HepG2 (cell line): ENCODE results near the gene ETHE1. TPM values are rescaled to one million over a fixed set of nuclear protein-coding genes. Genes with fewer than 3 reads are reported as not detected.

ENCODE experiments used
- HNRNPK ChIP-seq: fragments of 200-400 bp; formaldehyde crosslinking; IDR thresholded peaks from 2 replicates; pipeline ENCODE4 v1.6.1; 2018; ENCODE audit warnings: low read length, low read depth, moderate library complexity, mild to moderate bottlenecking; ENCODE audit not compliant: poor library complexity, severe bottlenecking
- MTF1 ChIP-seq: sonication (generic); formaldehyde crosslinking; IDR thresholded peaks from 2 replicates; pipeline ENCODE4 v1.5.0; 2020; ENCODE audit warnings: missing genetic modification reagents
- NFYB ChIP-seq: sonication (generic); formaldehyde crosslinking; IDR thresholded peaks from 2 replicates; pipeline ENCODE4 v1.4.0; 2020; ENCODE audit warnings: missing genetic modification reagents
- RORA ChIP-seq: sonication (generic); formaldehyde crosslinking; IDR thresholded peaks from 2 replicates; pipeline ENCODE4 v1.5.0; 2020; ENCODE audit warnings: mild to moderate bottlenecking, missing genetic modification reagents, moderate library complexity
- SUZ12 ChIP-seq: fragments of 150-350 bp; IDR thresholded peaks from 2 replicates; pipeline ENCODE4 v1.6.1; 2014; ENCODE audit warnings: low read depth, low read length
- ZC3H13 ChIP-seq: sonication (generic); formaldehyde crosslinking; IDR thresholded peaks from 2 replicates; pipeline ENCODE4 v1.8.1; 2023; ENCODE audit warnings: mild to moderate bottlenecking, missing genetic modification reagents, moderate library complexity
- ZNF501 ChIP-seq: sonication (generic); formaldehyde crosslinking; IDR thresholded peaks from 2 replicates; pipeline ENCODE4 v1.5.1; 2020; ENCODE audit warnings: mild to moderate bottlenecking, moderate library complexity, missing genetic modification reagents
- ZNF557 ChIP-seq: sonication (generic); formaldehyde crosslinking; IDR thresholded peaks from 2 replicates; pipeline ENCODE4 v1.4.0; 2020; ENCODE audit warnings: missing genetic modification reagents
- ZNF558 ChIP-seq: sonication (generic); formaldehyde crosslinking; IDR thresholded peaks from 2 replicates; pipeline ENCODE4 v1.9.0; 2022; ENCODE audit warnings: mild to moderate bottlenecking, missing genetic modification reagents, borderline replicate concordance
- ZNF589 ChIP-seq: sonication (generic); formaldehyde crosslinking; conservative IDR thresholded peaks from 2 replicates; pipeline ENCODE4 v1.8.0; 2022; ENCODE audit warnings: mild to moderate bottlenecking, moderate library complexity, missing genetic modification reagents
- ZNF766 ChIP-seq: sonication (generic); formaldehyde crosslinking; IDR thresholded peaks from 2 replicates; pipeline ENCODE4 v1.5.0; 2020; ENCODE audit warnings: missing genetic modification reagents, borderline replicate concordance
- ZNF782 ChIP-seq: sonication (generic); formaldehyde crosslinking; IDR thresholded peaks from 2 replicates; pipeline ENCODE4 v1.4.0; 2020; ENCODE audit warnings: missing genetic modification reagents, mild to moderate bottlenecking, borderline replicate concordance
- ZSCAN22 ChIP-seq: sonication (generic); formaldehyde crosslinking; IDR thresholded peaks from 2 replicates; pipeline ENCODE4 v1.4.0; 2020; ENCODE audit warnings: mild to moderate bottlenecking, missing genetic modification reagents
- polyA plus RNA-seq, 8 experiments: library from polyadenylated mRNA; depleted of rRNA in 3 of 8; stranded (reverse) in 7 of 8; unstranded in 1 of 8; fragments of >200 nt; fragmentation: Illumina TruSeq in 4 of 8; extraction: Trizol in 4 of 8; gene quantifications; 2 replicates each; pipeline versions ENCODE4 v1.2.1 to v1.2.3, GENCODE V29; 2011 to 2016; ENCODE audit warnings: low read depth in 4 of 8, missing spikeins in 1 of 8, mixed read lengths in 1 of 8; ENCODE audit not compliant: insufficient read depth in 1 of 8
- total RNA-seq, 5 experiments: library from RNA; depleted of rRNA; stranded (reverse); fragments of >200 nt; fragmentation: Illumina TruSeq; extraction: Trizol; gene quantifications; 2 replicates each; pipeline ENCODE4 v1.2.3, GENCODE V29; 2016; ENCODE audit warnings: low read depth in 1 of 5
- TF ChIP-seq, protein P1 (sequence below): sonication (generic); formaldehyde crosslinking; conservative IDR thresholded peaks from 2 replicates; pipeline ENCODE4 v1.8.0; 2022; ENCODE audit warnings: mild to moderate bottlenecking, moderate library complexity, missing genetic modification reagents
- TF ChIP-seq, protein P2 (sequence below): sonication (generic); formaldehyde crosslinking; IDR thresholded peaks from 2 replicates; pipeline ENCODE4 v1.4.0; 2020; ENCODE audit warnings: low read depth, missing genetic modification reagents
- TF ChIP-seq, protein P3 (sequence below): sonication (generic); formaldehyde crosslinking; IDR thresholded peaks from 2 replicates; pipeline ENCODE4 v1.4.0; 2020; ENCODE audit warnings: missing genetic modification reagents, mild to moderate bottlenecking, borderline replicate concordance
- TF ChIP-seq, protein P4 (sequence below): sonication (generic); formaldehyde crosslinking; IDR thresholded peaks from 2 replicates; pipeline ENCODE4 v1.4.0; 2020; ENCODE audit warnings: missing genetic modification reagents, borderline replicate concordance

The ETHE1 gene
- total and polyA plus RNA-seq, 2 of the 13 experiments (the other 11 are each of a cell fraction or from before 2014, with no cell fraction given): 32.5 to 58.4 TPM

DNA sequence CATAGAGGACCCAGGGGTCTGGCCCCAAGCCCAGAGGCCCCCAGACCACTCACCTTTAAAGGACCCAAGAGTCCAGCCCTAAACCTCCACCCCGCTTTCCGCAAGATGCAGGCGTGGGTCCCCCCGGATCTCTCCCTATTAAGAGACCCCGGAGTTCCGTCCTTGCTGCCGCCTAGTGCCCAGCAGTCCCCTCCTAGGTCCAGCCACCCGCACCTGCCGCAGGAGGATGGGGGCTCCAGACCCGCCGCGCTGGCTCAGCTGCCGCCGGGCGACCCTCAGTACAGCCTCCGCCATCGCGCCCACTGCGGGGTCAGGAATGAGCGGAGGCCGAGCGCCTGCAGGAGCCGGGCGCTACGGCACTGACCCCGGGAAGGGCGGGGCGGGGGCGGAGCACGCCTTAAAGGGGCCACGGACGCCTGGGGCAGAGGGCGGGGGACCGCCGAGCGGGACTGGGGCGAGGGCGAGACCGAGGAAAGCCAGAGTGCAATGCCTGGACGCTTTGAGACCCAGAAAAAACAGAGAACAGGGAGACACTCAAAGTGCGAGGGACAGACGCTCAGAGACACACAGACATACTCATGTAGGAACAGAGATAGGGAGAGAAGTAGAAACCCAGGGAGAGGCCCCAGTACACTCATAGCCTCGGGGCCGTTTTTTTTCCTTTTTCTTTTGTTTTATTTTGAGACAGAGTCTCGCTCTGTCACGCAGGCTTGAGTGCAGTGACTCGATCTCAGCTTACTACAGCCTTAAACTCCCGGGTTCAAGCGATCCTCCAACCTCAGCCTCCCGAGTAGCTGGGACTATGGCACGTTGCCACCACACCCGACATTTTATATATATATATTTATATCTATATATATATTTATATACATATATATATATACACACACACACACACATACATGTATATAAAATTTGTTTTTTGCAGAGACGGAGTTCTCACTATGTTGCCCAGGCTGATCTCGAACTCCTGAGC, at the start of gene ETHE1 (continued):
- TF ChIP-seq, protein P1, sequence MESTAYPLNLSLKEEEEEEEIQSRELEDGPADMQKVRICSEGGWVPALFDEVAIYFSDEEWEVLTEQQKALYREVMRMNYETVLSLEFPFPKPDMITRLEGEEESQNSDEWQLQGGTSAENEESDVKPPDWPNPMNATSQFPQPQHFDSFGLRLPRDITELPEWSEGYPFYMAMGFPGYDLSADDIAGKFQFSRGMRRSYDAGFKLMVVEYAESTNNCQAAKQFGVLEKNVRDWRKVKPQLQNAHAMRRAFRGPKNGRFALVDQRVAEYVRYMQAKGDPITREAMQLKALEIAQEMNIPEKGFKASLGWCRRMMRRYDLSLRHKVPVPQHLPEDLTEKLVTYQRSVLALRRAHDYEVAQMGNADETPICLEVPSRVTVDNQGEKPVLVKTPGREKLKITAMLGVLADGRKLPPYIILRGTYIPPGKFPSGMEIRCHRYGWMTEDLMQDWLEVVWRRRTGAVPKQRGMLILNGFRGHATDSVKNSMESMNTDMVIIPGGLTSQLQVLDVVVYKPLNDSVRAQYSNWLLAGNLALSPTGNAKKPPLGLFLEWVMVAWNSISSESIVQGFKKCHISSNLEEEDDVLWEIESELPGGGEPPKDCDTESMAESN (CRISPR knock-in tag): peak; percentile 87
- TF ChIP-seq SUZ12: no peak
- no peak for TF ChIP-seq ZNF557 (CRISPR knock-in tag)
- TF ChIP-seq, protein P2, sequence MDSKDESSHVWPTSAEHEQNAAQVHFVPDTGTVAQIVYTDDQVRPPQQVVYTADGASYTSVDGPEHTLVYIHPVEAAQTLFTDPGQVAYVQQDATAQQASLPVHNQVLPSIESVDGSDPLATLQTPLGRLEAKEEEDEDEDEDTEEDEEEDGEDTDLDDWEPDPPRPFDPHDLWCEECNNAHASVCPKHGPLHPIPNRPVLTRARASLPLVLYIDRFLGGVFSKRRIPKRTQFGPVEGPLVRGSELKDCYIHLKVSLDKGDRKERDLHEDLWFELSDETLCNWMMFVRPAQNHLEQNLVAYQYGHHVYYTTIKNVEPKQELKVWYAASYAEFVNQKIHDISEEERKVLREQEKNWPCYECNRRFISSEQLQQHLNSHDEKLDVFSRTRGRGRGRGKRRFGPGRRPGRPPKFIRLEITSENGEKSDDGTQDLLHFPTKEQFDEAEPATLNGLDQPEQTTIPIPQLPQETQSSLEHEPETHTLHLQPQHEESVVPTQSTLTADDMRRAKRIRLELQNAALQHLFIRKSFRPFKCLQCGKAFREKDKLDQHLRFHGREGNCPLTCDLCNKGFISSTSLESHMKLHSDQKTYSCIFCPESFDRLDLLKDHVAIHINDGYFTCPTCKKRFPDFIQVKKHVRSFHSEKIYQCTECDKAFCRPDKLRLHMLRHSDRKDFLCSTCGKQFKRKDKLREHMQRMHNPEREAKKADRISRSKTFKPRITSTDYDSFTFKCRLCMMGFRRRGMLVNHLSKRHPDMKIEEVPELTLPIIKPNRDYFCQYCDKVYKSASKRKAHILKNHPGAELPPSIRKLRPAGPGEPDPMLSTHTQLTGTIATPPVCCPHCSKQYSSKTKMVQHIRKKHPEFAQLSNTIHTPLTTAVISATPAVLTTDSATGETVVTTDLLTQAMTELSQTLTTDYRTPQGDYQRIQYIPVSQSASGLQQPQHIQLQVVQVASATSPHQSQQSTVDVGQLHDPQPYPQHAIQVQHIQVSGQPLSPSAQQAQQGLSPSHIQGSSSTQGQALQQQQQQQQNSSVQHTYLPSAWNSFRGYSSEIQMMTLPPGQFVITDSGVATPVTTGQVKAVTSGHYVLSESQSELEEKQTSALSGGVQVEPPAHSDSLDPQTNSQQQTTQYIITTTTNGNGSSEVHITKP: no peak
- peak; percentile 73; the same call in 1 of the 2 replicates for TF ChIP-seq ZC3H13
- TF ChIP-seq MTF1 (CRISPR knock-in tag): no peak
- TF ChIP-seq HNRNPK: no peak
- no peak; the same call in 1 of the 2 replicates for TF ChIP-seq ZNF558 (CRISPR knock-in tag)
- TF ChIP-seq, protein P3, sequence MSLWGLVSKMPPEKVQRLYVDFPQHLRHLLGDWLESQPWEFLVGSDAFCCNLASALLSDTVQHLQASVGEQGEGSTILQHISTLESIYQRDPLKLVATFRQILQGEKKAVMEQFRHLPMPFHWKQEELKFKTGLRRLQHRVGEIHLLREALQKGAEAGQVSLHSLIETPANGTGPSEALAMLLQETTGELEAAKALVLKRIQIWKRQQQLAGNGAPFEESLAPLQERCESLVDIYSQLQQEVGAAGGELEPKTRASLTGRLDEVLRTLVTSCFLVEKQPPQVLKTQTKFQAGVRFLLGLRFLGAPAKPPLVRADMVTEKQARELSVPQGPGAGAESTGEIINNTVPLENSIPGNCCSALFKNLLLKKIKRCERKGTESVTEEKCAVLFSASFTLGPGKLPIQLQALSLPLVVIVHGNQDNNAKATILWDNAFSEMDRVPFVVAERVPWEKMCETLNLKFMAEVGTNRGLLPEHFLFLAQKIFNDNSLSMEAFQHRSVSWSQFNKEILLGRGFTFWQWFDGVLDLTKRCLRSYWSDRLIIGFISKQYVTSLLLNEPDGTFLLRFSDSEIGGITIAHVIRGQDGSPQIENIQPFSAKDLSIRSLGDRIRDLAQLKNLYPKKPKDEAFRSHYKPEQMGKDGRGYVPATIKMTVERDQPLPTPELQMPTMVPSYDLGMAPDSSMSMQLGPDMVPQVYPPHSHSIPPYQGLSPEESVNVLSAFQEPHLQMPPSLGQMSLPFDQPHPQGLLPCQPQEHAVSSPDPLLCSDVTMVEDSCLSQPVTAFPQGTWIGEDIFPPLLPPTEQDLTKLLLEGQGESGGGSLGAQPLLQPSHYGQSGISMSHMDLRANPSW: no peak
- peak; percentile 86 for TF ChIP-seq ZNF501
- TF ChIP-seq ZNF782 (CRISPR knock-in tag): 0 out of 2 replicates have a peak, but pooled peaks have one; percentile 67
- no peak for TF ChIP-seq NFYB (CRISPR knock-in tag)
- TF ChIP-seq ZSCAN22 (CRISPR knock-in tag): peak; percentile 97
- no peak for TF ChIP-seq RORA (CRISPR knock-in tag)
- TF ChIP-seq ZNF766 (CRISPR knock-in tag): no peak
- TF ChIP-seq ZNF589 (CRISPR knock-in tag): no peak
- TF ChIP-seq, protein P4, sequence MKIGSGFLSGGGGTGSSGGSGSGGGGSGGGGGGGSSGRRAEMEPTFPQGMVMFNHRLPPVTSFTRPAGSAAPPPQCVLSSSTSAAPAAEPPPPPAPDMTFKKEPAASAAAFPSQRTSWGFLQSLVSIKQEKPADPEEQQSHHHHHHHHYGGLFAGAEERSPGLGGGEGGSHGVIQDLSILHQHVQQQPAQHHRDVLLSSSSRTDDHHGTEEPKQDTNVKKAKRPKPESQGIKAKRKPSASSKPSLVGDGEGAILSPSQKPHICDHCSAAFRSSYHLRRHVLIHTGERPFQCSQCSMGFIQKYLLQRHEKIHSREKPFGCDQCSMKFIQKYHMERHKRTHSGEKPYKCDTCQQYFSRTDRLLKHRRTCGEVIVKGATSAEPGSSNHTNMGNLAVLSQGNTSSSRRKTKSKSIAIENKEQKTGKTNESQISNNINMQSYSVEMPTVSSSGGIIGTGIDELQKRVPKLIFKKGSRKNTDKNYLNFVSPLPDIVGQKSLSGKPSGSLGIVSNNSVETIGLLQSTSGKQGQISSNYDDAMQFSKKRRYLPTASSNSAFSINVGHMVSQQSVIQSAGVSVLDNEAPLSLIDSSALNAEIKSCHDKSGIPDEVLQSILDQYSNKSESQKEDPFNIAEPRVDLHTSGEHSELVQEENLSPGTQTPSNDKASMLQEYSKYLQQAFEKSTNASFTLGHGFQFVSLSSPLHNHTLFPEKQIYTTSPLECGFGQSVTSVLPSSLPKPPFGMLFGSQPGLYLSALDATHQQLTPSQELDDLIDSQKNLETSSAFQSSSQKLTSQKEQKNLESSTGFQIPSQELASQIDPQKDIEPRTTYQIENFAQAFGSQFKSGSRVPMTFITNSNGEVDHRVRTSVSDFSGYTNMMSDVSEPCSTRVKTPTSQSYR (CRISPR knock-in tag): no peak
